Naive thymus-derived CD4-positive, alpha-beta T cell (primary cell): ENCODE data around the gene COL3A1. TPM values are rescaled to one million over a fixed set of nuclear protein-coding genes. Genes with fewer than 3 reads are reported as not detected.

Experiments used
- ATAC-seq: fragments of 150-1000 bp; cut with Tn5 transposase; 2 replicates; pipeline ENCODE4 v1.10.0; 2021; ENCODE audit warnings: mild to moderate bottlenecking, moderate library complexity
- CTCF ChIA-PET: fragments of 350-600 bp; sonication (Branson Sonifier 250); formaldehyde crosslinking; loops from one replicate; lab custom pipeline; 2021; ENCODE audit warnings: antibody characterized with exemption; lab: Charles Lee
- POLR2A ChIA-PET: fragments of 350-600 bp; sonication (Branson Sonifier 250); formaldehyde crosslinking; loops from one replicate; lab custom pipeline; 2021; ENCODE audit warnings: antibody characterized with exemption, inconsistent platforms; lab: Charles Lee
- DNase-seq, 9 donors: peaks; one replicate each; pipeline versions ENCODE4 v3.0.0 to v3.0.0-alpha.2; 2020 to 2022; ENCODE audit warnings: mixed read lengths in 1 of 9
- H3K27ac ChIP-seq: one replicate; pipeline ENCODE4 v1.7.0; 2013; ENCODE audit warnings: mild to moderate bottlenecking, low read depth, low read length, moderate library complexity
- H3K27me3 ChIP-seq, 2 donors: one replicate each; pipeline ENCODE4 v1.7.0; 2013; ENCODE audit warnings: low read length in 2 of 2, mild to moderate bottlenecking in 2 of 2, moderate library complexity in 2 of 2; ENCODE audit not compliant: control insufficient read depth in 2 of 2, insufficient read depth in 2 of 2
- H3K36me3 ChIP-seq, 3 experiments: 1 replicate in 2 of 3; 2 replicates in 1 of 3; pipeline ENCODE4 v1.7.0; 2013; ENCODE audit warnings: low read length in 3 of 3, mild to moderate bottlenecking in 3 of 3, moderate library complexity in 1 of 3; ENCODE audit not compliant: insufficient read depth in 3 of 3, control insufficient read depth in 2 of 3
- H3K4me1 ChIP-seq, 2 donors: one replicate each; pipeline ENCODE4 v1.7.0; 2013; ENCODE audit warnings: low read length in 2 of 2, mild to moderate bottlenecking in 2 of 2, moderate library complexity in 1 of 2; ENCODE audit not compliant: control insufficient read depth in 2 of 2, insufficient read depth in 2 of 2
- H3K4me3 ChIP-seq: 2 replicates; pipeline ENCODE4 v1.7.0; 2013; ENCODE audit warnings: mild to moderate bottlenecking, low read length
- H3K9me3 ChIP-seq, 3 experiments: 1 replicate in 2 of 3; 2 replicates in 1 of 3; pipeline ENCODE4 v1.7.0; 2013; ENCODE audit warnings: low read length in 3 of 3; ENCODE audit not compliant: control insufficient read depth in 2 of 3
- H3K27ac Mint-ChIP-seq, 9 donors: one replicate each; pipeline ENCODE4 v1.8.0; 2020 to 2022; ENCODE audit warnings: mixed read lengths in 9 of 9, mild to moderate bottlenecking in 8 of 9, moderate library complexity in 5 of 9, inconsistent platforms in 2 of 9
- H3K27me3 Mint-ChIP-seq, 5 donors: one replicate each; pipeline ENCODE4 v1.8.0; 2021 to 2022; ENCODE audit warnings: mixed read lengths in 5 of 5, mild to moderate bottlenecking in 1 of 5
- H3K36me3 Mint-ChIP-seq, 5 donors: one replicate each; pipeline ENCODE4 v1.8.0; 2020 to 2022; ENCODE audit warnings: mixed read lengths in 5 of 5, mild to moderate bottlenecking in 3 of 5, inconsistent platforms in 1 of 5
- H3K4me1 Mint-ChIP-seq, 7 donors: one replicate each; pipeline ENCODE4 v1.8.0; 2020 to 2022; ENCODE audit warnings: mixed read lengths in 7 of 7, mild to moderate bottlenecking in 3 of 7, inconsistent platforms in 1 of 7
- H3K4me3 Mint-ChIP-seq, 10 donors: one replicate each; pipeline ENCODE4 v1.8.0; 2020 to 2022; ENCODE audit warnings: mild to moderate bottlenecking in 10 of 10, mixed read lengths in 10 of 10, moderate library complexity in 6 of 10, inconsistent platforms in 2 of 10
- H3K9me3 Mint-ChIP-seq, 11 donors: one replicate each; pipeline ENCODE4 v1.8.0; 2020 to 2022; ENCODE audit warnings: mixed read lengths in 11 of 11, mild to moderate bottlenecking in 4 of 11, inconsistent platforms in 1 of 11, moderate library complexity in 1 of 11
- intact Hi-C, 2 donors: fragments of 100-400 bp; cut with micrococcal nuclease; formaldehyde crosslinking; loops; one replicate each; pipeline ENCODE4 v1.15.1; 2023
- polyA plus RNA-seq, 2 donors: library from polyadenylated mRNA; unstranded; fragments of 300-500 nt; fragmentation: Illumina TruSeq; gene quantifications; one replicate each; pipeline ENCODE4 v1.2.3, GENCODE V29; 2021
- total RNA-seq, 6 experiments: library from RNA in 5 of 6; stranded (reverse) in 5 of 6; gene quantifications; 1 replicate in 5 of 6; 2 replicates in 1 of 6; pipeline ENCODE4 v1.2.3 and lab custom pipeline; 2021 to 2026

The COL3A1 gene
- total and polyA plus RNA-seq, 7 experiments from 2014 or later = 0.27 TPM; not detected in 6

GRCh38 chr2:189024901-189025618, 50.9 kb downstream of the COL3A1 start:
- H3K4me1 Mint-ChIP-seq = no peaks in the 10 kb centered on the region
- H3K4me3 Mint-ChIP-seq = no peak overlapping the region
- no peak overlapping the region for H3K27ac ChIP-seq
- no peaks in the 10 kb centered on the region for H3K9me3 Mint-ChIP-seq
- intact Hi-C loops = no loop called here
- no peak for ATAC-seq
- CTCF ChIA-PET = no interaction called here
- no peaks in the 10 kb centered on the region for H3K36me3 ChIP-seq
- no peaks in the 10 kb centered on the region for H3K9me3 ChIP-seq
- no peak for DNase-seq
- no peaks in the 10 kb centered on the region for H3K4me1 ChIP-seq
- H3K36me3 Mint-ChIP-seq = no peaks in the 10 kb centered on the region
- POLR2A ChIA-PET = no interaction called here
- H3K27ac Mint-ChIP-seq = no peak overlapping the region
- H3K27me3 ChIP-seq = no peaks in the 10 kb centered on the region
- H3K27me3 Mint-ChIP-seq = peaks cover 0 to 8% (median 0%) of the 10 kb centered on the region in 5 donors
- H3K4me3 ChIP-seq = no peak overlapping the region

GRCh38 chr2:189037518-189037917, 63.3 kb downstream of the COL3A1 start:
- no peak overlapping the region for H3K27ac Mint-ChIP-seq

GRCh38 chr2:189045836-189046235, 71.7 kb downstream of the COL3A1 start:
- ChIA-PET CTCF (no interaction called here), POLR2A (no interaction called here)
- Mint-ChIP-seq H3K27ac (no peak overlapping the region), H3K4me3 (no peak overlapping the region), H3K36me3 (no peaks in the 10 kb centered on the region), H3K27me3 (no peaks in the 10 kb centered on the region), H3K9me3 (no peaks in the 10 kb centered on the region), H3K4me1 (peaks cover 0 to 4% (median 0%) of the 10 kb centered on the region in 7 donors)
- intact Hi-C loops = no loop called here
- Histone ChIP-seq H3K27me3 (no peaks in the 10 kb centered on the region), H3K4me3 (no peak overlapping the region), H3K4me1 (no peaks in the 10 kb centered on the region), H3K36me3 (no peaks in the 10 kb centered on the region), H3K9me3 (no peaks in the 10 kb centered on the region), H3K27ac (no peak overlapping the region)
- ATAC-seq (no peak), DNase-seq (no peak)

More at GRCh38 chr2:189037518-189037917, 63.3 kb downstream of the COL3A1 start:
- no peaks in the 10 kb centered on the region for H3K9me3 Mint-ChIP-seq
- DNase-seq = no peak
- ChIA-PET POLR2A (no interaction called here), CTCF (interaction anchor here (0.6 kb wide), 1 partner anchor 37 kb away, joined by 3 read pairs; no protein-coding TSS in a partner anchor)
- peaks cover 0 to 15% (median 12%) of the 10 kb centered on the region in 7 donors for H3K4me1 Mint-ChIP-seq
- Histone ChIP-seq H3K27me3 (no peaks in the 10 kb centered on the region), H3K4me1 (no peaks in the 10 kb centered on the region), H3K36me3 (no peaks in the 10 kb centered on the region), H3K27ac (no peak overlapping the region), H3K9me3 (no peaks in the 10 kb centered on the region), H3K4me3 (no peak overlapping the region)
- no peak for ATAC-seq
- no peaks in the 10 kb centered on the region for H3K27me3 Mint-ChIP-seq
- H3K4me3 Mint-ChIP-seq = no peak overlapping the region
- intact Hi-C loops = no loop called here
- no peaks in the 10 kb centered on the region for H3K36me3 Mint-ChIP-seq

DNA sequence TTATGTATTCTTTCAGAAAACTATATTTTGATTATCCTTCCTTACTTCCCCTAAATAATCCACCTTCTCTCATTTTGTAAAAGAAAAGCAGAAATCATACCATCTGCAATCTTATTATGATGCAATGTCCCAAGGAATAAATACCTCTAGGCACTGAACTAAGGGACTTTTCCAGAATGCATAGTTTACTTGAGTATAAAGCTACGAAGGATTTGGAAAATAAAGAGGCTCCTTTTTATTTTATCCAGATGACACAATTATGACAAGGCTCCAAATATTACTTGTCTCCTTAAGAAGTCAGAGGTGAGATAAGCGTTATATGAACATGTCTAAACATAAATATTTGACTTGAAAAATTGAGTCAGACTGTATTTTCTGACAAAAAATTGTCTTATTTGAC, 72.1 kb downstream of the COL3A1 start:
- ChIA-PET POLR2A (no interaction called here), CTCF (no interaction called here)
- peaks cover 0 to 4% (median 0%) of the 10 kb centered on the region in 7 donors for H3K4me1 Mint-ChIP-seq
- no peaks in the 10 kb centered on the region for H3K27me3 Mint-ChIP-seq
- H3K27ac ChIP-seq = no peak overlapping the region
- no peak overlapping the region for H3K27ac Mint-ChIP-seq
- intact Hi-C loops = no loop called here
- H3K27me3 ChIP-seq = no peaks in the 10 kb centered on the region
- H3K4me3 ChIP-seq = no peak overlapping the region
- DNase-seq (no peak), ATAC-seq (no peak)
- no peak overlapping the region for H3K4me3 Mint-ChIP-seq
- no peaks in the 10 kb centered on the region for H3K4me1 ChIP-seq
- no peaks in the 10 kb centered on the region for H3K36me3 ChIP-seq
- H3K36me3 Mint-ChIP-seq = no peaks in the 10 kb centered on the region
- H3K9me3 Mint-ChIP-seq = no peaks in the 10 kb centered on the region
- no peaks in the 10 kb centered on the region for H3K9me3 ChIP-seq

DNA sequence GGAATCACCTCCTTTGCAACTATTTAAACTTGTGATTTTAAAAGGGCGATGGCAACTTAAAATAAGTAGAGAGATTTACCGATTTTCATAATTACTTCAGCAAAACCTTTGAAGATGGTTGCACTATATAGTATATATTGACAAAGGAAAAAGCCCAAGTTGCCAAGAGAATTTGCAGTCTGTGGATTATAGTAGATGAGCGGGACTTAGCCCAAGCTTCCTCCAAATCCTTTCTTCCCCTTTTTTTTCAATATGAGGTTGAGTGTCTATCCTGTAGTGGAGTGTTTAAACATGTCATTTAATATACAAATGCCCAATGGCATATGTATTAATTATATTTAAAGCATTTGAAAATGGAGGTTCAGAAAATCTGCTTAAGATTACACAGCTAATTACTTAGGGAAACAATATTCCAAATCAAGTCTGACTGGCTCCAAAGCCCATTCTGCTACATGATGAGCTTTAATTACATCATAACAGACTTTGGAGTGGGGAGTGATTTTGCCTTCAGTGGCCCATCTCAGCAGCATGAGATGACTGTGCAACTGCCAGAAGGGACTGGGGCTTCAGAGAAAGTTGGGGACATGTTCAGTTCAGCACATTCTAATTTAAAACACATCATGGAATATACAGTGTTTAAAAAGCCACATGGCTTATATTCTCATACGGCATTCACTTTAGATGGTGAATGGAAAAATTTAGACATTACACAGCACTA, 73.2 kb downstream of the COL3A1 start:
- POLR2A ChIA-PET = no interaction called here
- intact Hi-C loops = no loop called here
- Mint-ChIP-seq H3K27ac (no peak overlapping the region), H3K4me1 (peaks cover 0 to 4% (median 0%) of the 10 kb centered on the region in 7 donors), H3K4me3 (no peak overlapping the region), H3K9me3 (no peaks in the 10 kb centered on the region), H3K36me3 (no peaks in the 10 kb centered on the region), H3K27me3 (no peaks in the 10 kb centered on the region)
- no peak overlapping the region for H3K27ac ChIP-seq
- no peaks in the 10 kb centered on the region for H3K9me3 ChIP-seq
- no peaks in the 10 kb centered on the region for H3K4me1 ChIP-seq
- no peak overlapping the region for H3K4me3 ChIP-seq
- DNase-seq (no peak), ATAC-seq (no peak)
- H3K27me3 ChIP-seq = no peaks in the 10 kb centered on the region
- CTCF ChIA-PET = no interaction called here
- H3K36me3 ChIP-seq = no peaks in the 10 kb centered on the region

- Mint-ChIP-seq H3K4me3 (no peak overlapping the region), H3K9me3 (no peaks in the 10 kb centered on the region), H3K4me1 (peaks cover 0 to 4% (median 0%) of the 10 kb centered on the region in 7 donors), H3K27me3 (no peaks in the 10 kb centered on the region), H3K36me3 (no peaks in the 10 kb centered on the region), H3K27ac (no peak overlapping the region)
- Histone ChIP-seq H3K9me3 (no peaks in the 10 kb centered on the region), H3K4me3 (no peak overlapping the region), H3K27ac (no peak overlapping the region), H3K4me1 (no peaks in the 10 kb centered on the region), H3K36me3 (no peaks in the 10 kb centered on the region), H3K27me3 (no peaks in the 10 kb centered on the region)
- ChIA-PET POLR2A (no interaction called here), CTCF (no interaction called here)
- DNase-seq (no peak), ATAC-seq (no peak)
- intact Hi-C loops = no loop called here
Observed at GRCh38 chr2:189048189-189048588, 74.0 kb downstream of the COL3A1 start.
